ENCODE measurements around the gene B4GALT5.
"Not testable (repeated sequence)": the region's sequence is repeated elsewhere in the genome, so short reads cannot be mapped to it uniquely, and the experiment has no call there.

GRCh38 chr20:49723758-49724157, 10.1 kb upstream of the B4GALT5 start:
- not testable (repeated sequence) for TF ChIP-seq CTCF (optimal IDR thresholded peaks at IDR 0.05 in 1 of 3, IDR thresholded peaks at IDR 0.05 in 1 of 3, conservative IDR thresholded peaks at IDR 0.05 in 1 of 3; ENCODE audit: extremely low read depth in 1 of 3, insufficient read depth in 2 of 3, low read length in 3 of 3); EZH2 (IDR thresholded peaks at IDR 0.05; ENCODE audit: low read length)
